HG03457 (cell line): ENCODE measurements around the gene PSMA3.

Experiments used
- ATAC-seq: cut with Tn5 transposase; IDR thresholded peaks from one replicate; pipeline ENCODE4 v1.9.1; 2021; ENCODE audit warnings: moderate number of reproducible peaks; ENCODE audit not compliant: unreplicated experiment

PSMA3 gene

DNA sequence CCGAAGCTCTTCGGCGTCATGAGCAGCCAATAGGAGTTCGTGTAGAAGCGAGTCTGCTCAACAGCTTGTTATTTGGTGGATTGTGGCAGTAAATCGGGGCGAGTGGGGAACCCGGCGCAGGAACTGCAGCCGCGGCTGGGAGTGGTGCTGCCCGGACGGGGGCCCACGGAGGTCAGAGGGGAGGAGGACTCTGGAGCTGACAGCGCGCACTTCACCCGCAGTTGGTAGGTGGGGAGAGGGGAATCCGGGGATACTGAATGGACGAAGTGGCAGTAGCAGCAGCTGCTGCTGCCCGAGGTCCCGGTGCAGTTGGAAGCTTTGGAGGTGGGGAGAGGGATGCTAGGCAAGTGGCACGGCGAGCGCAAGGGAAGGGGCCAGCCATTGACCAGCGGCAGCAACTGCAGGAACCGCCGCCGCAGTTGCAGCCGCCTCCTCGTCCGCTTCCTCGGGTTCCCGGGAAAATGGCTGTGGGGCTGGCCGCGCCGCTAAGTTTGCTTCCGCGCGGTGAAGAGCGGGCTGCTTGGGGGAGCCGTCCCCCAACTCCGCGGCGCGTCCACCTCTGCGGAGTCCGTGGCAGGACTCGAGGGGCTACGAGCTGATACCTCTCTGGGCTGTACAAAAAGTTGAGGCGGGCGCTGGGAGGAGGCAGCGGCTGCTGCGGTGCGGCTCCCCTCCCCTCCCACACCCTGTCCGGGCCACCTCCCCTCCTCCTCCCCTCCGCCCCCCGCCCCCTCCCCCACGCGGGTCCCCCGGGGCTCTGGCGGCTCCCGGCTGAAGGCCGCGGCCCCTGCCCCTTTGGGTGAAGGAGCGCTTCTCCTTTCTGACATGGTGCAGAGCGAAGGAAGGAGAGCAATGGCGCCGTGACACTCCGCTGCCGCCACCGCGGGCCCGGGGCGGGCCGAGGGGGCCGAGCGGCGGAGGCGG, 54.1 kb downstream of the PSMA3 start, which contains the start of gene ARID4A:
Gene ARID4A (plus strand): TSS at position 79 of the 924 bp plus-strand sequence. CDS start 1,300 bp downstream, outside the sequence.
- ATAC-seq = no peak

DNA sequence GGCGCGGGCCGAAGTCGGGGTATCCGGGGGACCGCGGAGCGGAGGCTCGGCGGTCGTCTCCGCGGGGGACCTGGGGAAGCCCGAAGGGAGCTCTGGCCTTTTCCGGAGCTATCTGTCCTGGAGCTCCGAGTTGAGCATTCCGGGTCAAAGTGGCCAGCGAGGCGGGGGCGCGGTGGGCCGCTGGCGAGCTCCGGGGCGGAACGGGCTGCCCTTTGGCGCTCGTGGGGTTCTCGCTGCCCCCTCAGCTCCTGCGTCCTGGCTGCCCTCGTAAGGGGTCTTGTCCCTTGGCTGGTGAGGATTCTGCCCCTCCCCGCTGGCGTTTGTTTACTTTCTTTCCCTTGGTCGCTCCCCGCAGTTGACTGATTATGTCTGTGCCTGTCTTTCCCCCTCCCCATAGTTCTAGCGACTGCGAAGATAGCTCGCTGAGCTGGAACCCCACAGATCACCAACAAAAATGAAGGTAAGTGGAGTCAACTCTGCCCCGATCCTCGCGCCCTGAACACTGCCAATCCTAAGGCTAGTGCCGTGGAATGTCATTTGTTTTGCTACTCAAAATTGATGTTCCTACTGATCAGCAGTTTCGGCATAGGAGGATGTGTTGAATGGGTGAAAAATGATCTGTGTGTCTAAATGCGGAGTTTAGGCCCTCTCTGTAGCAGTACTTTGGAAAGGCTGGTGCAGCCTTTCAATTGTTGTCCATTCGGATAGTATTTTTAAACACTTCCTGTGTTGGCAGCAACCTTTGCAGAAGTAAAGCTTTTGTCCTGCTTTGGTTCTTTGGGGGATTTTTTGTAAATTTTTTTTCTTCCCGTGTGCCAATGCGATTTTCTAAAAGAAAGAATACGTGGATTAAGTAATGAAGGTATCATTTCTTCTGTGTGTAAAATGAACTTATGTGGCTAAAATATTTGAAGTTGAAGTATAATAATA, 55.0 kb downstream of the PSMA3 start:
- no peak for ATAC-seq

DNA sequence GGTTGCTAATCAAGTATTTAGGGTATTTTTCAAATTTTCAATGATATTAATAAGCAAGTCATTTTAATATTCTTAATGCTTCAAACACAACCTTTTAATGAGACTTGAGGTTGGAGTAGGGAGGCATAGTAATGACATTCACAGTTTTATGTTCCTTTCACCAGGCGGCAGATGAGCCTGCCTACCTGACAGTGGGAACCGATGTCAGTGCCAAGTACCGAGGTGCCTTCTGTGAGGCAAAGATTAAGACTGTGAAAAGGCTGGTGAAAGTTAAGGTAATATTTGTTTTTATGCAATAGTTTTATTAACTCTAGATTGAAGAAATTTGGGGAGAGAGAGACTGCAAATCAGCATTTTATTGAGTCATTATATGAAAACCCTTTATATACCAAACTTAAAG, 56.8 kb downstream of the PSMA3 start:
- no peak for ATAC-seq

DNA sequence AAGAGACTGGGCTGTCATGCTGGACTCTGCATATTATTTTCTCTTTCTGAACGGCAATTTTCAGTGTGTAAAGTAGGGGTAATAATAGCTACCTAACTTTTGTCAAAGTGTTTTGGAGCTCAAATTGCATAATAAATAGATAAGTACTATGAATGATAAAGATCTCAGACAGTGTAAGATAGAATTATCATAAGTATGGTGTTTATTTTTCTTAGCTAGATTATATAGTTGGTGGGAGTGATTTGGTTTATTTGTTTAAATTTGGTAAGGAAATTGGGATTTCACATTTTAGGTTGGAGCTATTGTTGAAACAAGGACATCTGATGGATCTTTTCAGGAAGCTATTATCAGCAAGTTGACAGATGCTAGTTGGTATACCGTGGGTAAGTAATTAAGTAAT, 61.1 kb downstream of the PSMA3 start:
- no peak for ATAC-seq

DNA sequence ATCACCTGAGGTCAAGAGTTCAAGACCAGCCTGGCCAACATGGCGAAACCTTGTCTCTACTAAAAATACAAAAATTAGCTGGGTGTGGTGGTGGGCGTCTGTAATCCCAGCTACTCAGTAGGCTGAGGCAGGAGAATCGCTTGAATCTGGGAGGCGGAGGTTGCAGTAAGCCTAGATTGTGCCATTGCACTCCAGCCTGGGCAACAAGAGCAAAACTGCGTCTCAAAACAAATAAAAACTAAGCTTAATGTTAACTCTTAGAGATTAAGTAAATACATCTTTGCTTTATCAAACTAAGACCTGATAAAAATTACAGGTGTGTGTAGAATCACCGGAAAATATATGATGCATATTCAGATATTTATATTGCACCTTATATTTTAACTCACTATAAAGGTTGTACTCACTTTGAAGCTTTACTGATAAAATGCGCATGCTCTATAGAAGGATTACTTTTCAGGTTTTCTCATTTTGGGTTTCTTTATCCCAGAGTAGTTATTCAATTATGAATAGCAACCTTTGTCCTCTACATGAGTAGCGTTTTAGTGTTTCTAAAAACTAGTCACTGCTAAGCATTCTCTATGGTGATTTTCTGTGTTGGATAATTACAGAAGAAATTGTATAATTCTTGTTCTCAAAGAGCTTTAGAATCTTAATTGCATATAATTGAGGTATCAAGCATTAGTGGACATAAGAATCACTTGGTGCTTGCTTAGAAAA, 63.1 kb downstream of the PSMA3 start:
- ATAC-seq = no peak

DNA sequence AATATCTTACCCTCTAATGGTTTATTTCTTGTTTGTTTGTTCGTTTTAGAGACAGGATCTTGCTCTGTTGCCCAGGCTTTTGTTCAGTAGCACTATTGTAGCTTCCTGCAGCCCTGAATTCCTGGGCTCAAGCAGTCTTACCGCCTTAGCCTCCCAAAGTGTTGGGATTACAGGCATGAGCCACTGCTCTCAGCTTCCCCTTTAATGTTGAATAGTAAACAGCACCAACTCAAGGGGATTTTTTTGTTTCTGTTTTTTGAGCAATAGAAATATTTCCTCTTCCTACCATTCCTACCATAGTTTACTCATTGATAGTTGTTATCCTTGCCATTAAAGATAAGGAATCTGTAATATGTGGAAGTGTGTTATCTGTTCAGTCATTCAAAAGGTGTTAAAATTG, 64.4 kb downstream of the PSMA3 start:
- ATAC-seq = no peak

DNA sequence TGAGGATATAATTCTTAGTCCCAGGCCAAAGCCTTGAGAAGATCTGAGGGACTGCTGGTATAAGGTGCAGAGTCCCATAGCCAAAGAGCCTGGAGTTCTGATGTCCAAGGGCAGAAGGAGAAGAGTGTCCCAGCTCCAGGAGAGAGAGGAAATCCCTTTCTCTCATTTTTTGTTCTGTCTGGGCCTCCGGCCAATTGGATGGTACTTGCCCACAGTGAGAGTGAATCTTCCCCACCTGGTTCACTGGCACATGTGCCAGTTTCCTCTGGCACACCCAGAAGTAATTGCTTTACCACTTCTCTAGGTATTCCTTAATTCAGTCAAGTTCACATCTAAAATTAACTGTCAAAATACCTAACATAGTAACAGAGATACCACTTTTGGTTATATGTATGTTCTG, 69.1 kb downstream of the PSMA3 start:
- ATAC-seq = no peak

DNA sequence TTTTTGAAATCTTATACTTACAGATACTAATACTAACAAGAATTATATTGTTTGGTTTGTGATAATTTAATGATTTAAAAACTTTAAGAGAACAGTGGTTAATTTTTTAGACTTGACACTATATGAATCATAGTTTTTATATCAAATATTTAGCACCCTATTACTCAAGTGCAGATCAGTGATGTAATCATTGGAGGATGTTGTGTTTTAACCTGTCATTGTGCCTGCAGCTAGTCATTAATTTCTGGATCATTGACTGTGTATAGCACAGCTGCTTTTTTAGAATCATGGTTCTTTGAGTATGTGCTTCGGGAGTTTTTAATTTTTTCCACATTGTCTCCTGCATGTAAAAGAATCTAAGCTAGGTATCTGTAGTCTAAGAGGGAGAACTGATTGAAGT, 71.0 kb downstream of the PSMA3 start:
- no peak for ATAC-seq
